AG09319 (cell line): ENCODE results near the gene CDC25B.

ENCODE experiments used
- DNase-seq: peaks from one replicate; pipeline ENCODE4 v3.0.0-alpha.2; 2010; ENCODE audit warnings: low read depth; ENCODE audit errors: extremely low read depth
- CTCF ChIP-seq: IDR thresholded peaks from 2 replicates; pipeline ENCODE4 v1.5.1; 2011; ENCODE audit warnings: low read depth, mild to moderate bottlenecking, inconsistent platforms, low read length, moderate library complexity

CDC25B gene

GRCh38 chr20:3812259-3812681 is 16.2 kb downstream of the CDC25B start:
- DNase-seq = no peak
- TF ChIP-seq CTCF = no peak

GRCh38 chr20:3812975-3813847 is 17.1 kb downstream of the CDC25B start:
- DNase-seq = no peak
- TF ChIP-seq CTCF = no peak

- no peak for TF ChIP-seq CTCF
- no peak for DNase-seq
These were observed 17.9 kb downstream of the CDC25B start for GRCh38 chr20:3813848-3814581.

- TF ChIP-seq CTCF = no peak
- DNase-seq = no peak
These were observed 18.9 kb downstream of the CDC25B start for GRCh38 chr20:3814928-3815495.

- no peak for TF ChIP-seq CTCF
These were observed 19.7 kb downstream of the CDC25B start for GRCh38 chr20:3815703-3816315.

GRCh38 chr20:3818155-3819151 is 22.3 kb downstream of the CDC25B start:
- DNase-seq = no peak
- TF ChIP-seq CTCF = peak; percentile 78

More at GRCh38 chr20:3815703-3816315, 19.7 kb downstream of the CDC25B start:
- DNase-seq = no peak
